Measurements from ENCODE around the gene CDK7. TPM values are rescaled to one million over a fixed set of nuclear protein-coding genes. Genes with fewer than 3 reads are reported as not detected.

CDK7 gene
- total RNA-seq, 2 experiments from 2014 or later: 23.8 to 28.4 TPM

DNA sequence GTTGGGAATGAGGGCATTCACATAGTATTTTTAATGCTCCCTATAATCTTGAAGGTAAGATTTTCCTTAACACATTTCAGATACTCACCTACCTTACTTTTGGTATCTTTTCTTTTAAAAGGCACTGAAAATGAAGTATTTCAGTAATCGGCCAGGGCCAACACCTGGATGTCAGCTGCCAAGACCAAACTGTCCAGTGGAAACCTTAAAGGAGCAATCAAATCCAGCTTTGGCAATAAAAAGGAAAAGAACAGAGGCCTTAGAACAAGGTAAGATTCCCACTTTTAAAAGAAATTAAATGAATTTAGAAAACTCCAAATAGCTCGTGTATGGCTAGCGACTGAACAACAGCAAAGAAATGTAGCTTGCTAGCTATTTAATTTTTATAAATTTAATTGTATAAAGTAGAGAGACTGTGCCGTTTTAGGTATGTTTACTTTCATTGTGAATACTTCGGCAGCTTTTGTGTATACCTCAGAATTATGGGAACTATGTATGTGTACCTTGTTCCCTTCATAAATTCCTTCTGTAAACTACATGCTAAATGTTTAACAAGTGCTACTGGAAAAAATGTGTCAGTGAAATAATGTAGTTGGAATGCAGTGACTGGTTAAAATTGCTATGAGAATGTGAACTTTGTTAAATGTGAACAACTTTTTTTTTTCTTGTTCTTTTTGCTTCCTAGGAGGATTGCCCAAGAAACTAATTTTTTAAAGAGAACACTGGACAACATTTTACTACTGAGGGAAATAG is 41.9 kb downstream of the CDK7 start:
- Mint-ChIP-seq H3K36me3 (ENCODE audit: low read depth) (peaks cover 20% of the 10 kb centered on the region), H3K4me1 (ENCODE audit: low read depth) (peaks cover 3% of the 10 kb centered on the region), H3K9me3 (no peaks in the 10 kb centered on the region), H3K27me3 (ENCODE audit: low read depth) (no peaks in the 10 kb centered on the region), H3K4me3 (no peak overlapping the region), H3K27ac (no peak overlapping the region)
- no peak for DNase-seq
- intact Hi-C loops (cut with micrococcal nuclease): no loop called here
- CTCF ChIA-PET: no interaction called here

- Mint-ChIP-seq H3K4me1 (ENCODE audit: low read depth) (no peaks in the 10 kb centered on the region), H3K27ac (no peak overlapping the region), H3K36me3 (ENCODE audit: low read depth) (peaks cover 25% of the 10 kb centered on the region), H3K4me3 (no peak overlapping the region), H3K27me3 (ENCODE audit: low read depth) (no peaks in the 10 kb centered on the region), H3K9me3 (no peaks in the 10 kb centered on the region)
- intact Hi-C loops (cut with micrococcal nuclease): no loop called here
- DNase-seq: no peak
- CTCF ChIA-PET: interaction anchor here (0.8 kb wide), 1 partner anchor 11 kb away, joined by 4 read pairs; no protein-coding TSS in a partner anchor
Measured at GRCh38 chr5:69279517-69279916, 44.8 kb downstream of the CDK7 start.

- H3K9me3 Mint-ChIP-seq: no peaks in the 10 kb centered on the region
- no peaks in the 10 kb centered on the region for H3K4me1 Mint-ChIP-seq (ENCODE audit: low read depth)
- H3K36me3 Mint-ChIP-seq (ENCODE audit: low read depth): peaks cover 32% of the 10 kb centered on the region
- intact Hi-C loops (cut with micrococcal nuclease): no loop called here
- CTCF ChIA-PET: no interaction called here
- no peaks in the 10 kb centered on the region for H3K27me3 Mint-ChIP-seq (ENCODE audit: low read depth)
- H3K4me3 Mint-ChIP-seq: no peak overlapping the region
- H3K27ac Mint-ChIP-seq: no peak overlapping the region
- no peak for DNase-seq
Measured at GRCh38 chr5:69281114-69281513, 46.4 kb downstream of the CDK7 start.

DNA sequence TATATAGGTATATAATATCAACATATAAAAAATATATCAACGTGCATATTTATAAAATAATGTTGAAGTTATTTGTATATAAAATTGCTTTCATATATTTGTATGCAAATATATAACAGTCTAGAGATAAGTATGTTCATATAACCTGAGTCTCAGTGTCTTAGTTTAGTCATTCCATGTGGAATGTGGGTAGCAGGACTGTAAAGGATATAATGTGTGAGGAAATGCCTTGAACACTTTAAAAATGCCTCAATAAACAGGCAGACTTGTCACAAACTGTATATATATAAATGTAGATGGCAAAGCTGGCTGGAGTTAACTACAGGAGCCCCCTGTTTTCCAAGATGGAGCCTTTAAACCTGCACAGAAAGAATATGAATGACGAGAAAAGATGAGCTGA is 49.5 kb downstream of the CDK7 start:
- Mint-ChIP-seq H3K9me3 (no peaks in the 10 kb centered on the region), H3K27me3 (ENCODE audit: low read depth) (no peaks in the 10 kb centered on the region), H3K36me3 (ENCODE audit: low read depth) (peaks cover 27% of the 10 kb centered on the region), H3K4me3 (no peak overlapping the region), H3K27ac (no peak overlapping the region), H3K4me1 (ENCODE audit: low read depth) (no peaks in the 10 kb centered on the region)
- intact Hi-C loops (cut with micrococcal nuclease): no loop called here
- DNase-seq: no peak
- CTCF ChIA-PET: interaction anchor here (0.6 kb wide), 1 partner anchor 23 kb away, joined by 3 read pairs; no protein-coding TSS in a partner anchor

- intact Hi-C loops (cut with micrococcal nuclease): no loop called here
- DNase-seq: no peak
- H3K27ac Mint-ChIP-seq: peak overlapping the region; percentile 7
- CTCF ChIA-PET: interaction anchor here (0.7 kb wide), 1 partner anchor 50 kb away, joined by 3 read pairs; no protein-coding TSS in a partner anchor
- peaks cover 22% of the 10 kb centered on the region for H3K36me3 Mint-ChIP-seq (ENCODE audit: low read depth)
- no peaks in the 10 kb centered on the region for H3K4me1 Mint-ChIP-seq (ENCODE audit: low read depth)
- no peaks in the 10 kb centered on the region for H3K27me3 Mint-ChIP-seq (ENCODE audit: low read depth)
- no peaks in the 10 kb centered on the region for H3K9me3 Mint-ChIP-seq
- H3K4me3 Mint-ChIP-seq: no peak overlapping the region
Measured at GRCh38 chr5:69285448-69286116, 50.9 kb downstream of the CDK7 start.

GRCh38 chr5:69288069-69288468 is 53.4 kb downstream of the CDK7 start:
- peaks cover 14% of the 10 kb centered on the region for H3K36me3 Mint-ChIP-seq (ENCODE audit: low read depth)
- DNase-seq: no peak
- CTCF ChIA-PET: no interaction called here
- intact Hi-C loops (cut with micrococcal nuclease): no loop called here
- H3K4me1 Mint-ChIP-seq (ENCODE audit: low read depth): no peaks in the 10 kb centered on the region
- no peaks in the 10 kb centered on the region for H3K9me3 Mint-ChIP-seq
- no peak overlapping the region for H3K4me3 Mint-ChIP-seq
- H3K27ac Mint-ChIP-seq: no peak overlapping the region
- H3K27me3 Mint-ChIP-seq (ENCODE audit: low read depth): no peaks in the 10 kb centered on the region

- CTCF ChIA-PET: interaction anchor here (0.6 kb wide), 1 partner anchor 65 kb away, joined by 3 read pairs; no protein-coding TSS in a partner anchor
- intact Hi-C loops (cut with micrococcal nuclease): no loop called here
- Mint-ChIP-seq H3K27me3 (ENCODE audit: low read depth) (no peaks in the 10 kb centered on the region), H3K4me1 (ENCODE audit: low read depth) (no peaks in the 10 kb centered on the region), H3K4me3 (no peak overlapping the region), H3K27ac (no peak overlapping the region), H3K9me3 (no peaks in the 10 kb centered on the region), H3K36me3 (ENCODE audit: low read depth) (peaks cover 13% of the 10 kb centered on the region)
- no peak for DNase-seq
Measured at GRCh38 chr5:69288688-69289087, 54.0 kb downstream of the CDK7 start.

DNA sequence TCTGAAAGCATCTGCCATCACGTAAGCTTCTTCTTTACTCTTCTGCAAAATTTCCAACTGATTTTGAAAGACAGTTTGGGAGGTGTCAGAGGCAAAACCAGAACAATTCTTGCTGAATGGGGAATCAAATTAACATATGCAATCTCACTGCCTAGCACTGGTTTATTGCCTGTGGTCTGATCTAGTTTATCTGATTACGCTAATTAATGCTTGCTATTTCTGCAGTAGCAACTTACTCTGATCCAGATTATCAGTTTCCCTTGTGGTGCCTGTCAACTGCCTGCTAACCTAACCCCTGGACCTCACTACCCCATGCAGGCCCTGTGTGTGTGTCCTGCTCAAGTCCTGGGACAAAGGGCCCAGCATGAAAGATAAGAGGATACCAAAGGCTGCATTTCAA is 57.6 kb downstream of the CDK7 start:
- Mint-ChIP-seq H3K4me1 (ENCODE audit: low read depth) (no peaks in the 10 kb centered on the region), H3K27me3 (ENCODE audit: low read depth) (no peaks in the 10 kb centered on the region), H3K9me3 (no peaks in the 10 kb centered on the region), H3K4me3 (no peak overlapping the region), H3K36me3 (ENCODE audit: low read depth) (peaks cover 5% of the 10 kb centered on the region), H3K27ac (no peak overlapping the region)
- intact Hi-C loops (cut with micrococcal nuclease): no loop called here
- no peak for DNase-seq
- CTCF ChIA-PET: no interaction called here

GRCh38 chr5:69293882-69294281 is 59.2 kb downstream of the CDK7 start:
- H3K4me3 Mint-ChIP-seq: no peak overlapping the region
- no peak for DNase-seq
- intact Hi-C loops (cut with micrococcal nuclease): no loop called here
- H3K27me3 Mint-ChIP-seq (ENCODE audit: low read depth): no peaks in the 10 kb centered on the region
- peaks cover 7% of the 10 kb centered on the region for H3K36me3 Mint-ChIP-seq (ENCODE audit: low read depth)
- CTCF ChIA-PET: interaction anchor here (0.5 kb wide), 1 partner anchor 38 kb away, joined by 3 read pairs; no protein-coding TSS in a partner anchor
- H3K9me3 Mint-ChIP-seq: no peaks in the 10 kb centered on the region
- H3K27ac Mint-ChIP-seq: no peak overlapping the region
- no peaks in the 10 kb centered on the region for H3K4me1 Mint-ChIP-seq (ENCODE audit: low read depth)

DNA sequence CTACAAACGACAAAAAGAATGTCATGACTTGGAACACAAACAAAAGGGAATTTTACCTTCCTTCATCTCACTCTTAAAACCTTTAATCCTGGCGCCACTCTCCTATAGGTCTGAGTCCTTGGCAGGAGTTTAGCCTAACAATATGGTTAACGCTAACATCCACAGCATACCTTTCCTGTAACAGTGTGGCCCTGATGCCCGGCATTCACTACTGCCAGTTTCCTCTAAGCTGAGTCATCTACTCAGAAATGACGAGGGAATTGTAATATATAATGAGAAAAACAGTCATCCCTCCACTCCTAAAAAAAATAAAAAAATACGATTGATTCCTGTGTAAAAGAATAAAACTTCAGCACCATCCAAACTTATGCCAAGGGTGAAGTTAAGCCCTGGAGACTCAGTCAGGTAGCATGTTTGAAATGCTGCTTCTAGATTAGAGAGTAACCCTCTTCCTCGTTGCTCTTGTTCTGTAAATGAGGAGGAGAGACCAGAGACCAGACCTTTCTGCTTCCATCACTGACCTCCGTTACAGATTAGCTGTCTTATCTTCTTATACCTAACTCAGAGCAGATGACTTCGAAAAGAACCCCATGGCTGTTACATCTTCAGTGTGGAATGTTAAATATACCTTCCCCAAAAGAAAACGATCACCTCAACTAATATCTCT is 60.5 kb downstream of the CDK7 start:
- CTCF ChIA-PET: no interaction called here
- H3K36me3 Mint-ChIP-seq (ENCODE audit: low read depth): peaks cover 12% of the 10 kb centered on the region
- no peak overlapping the region for H3K4me3 Mint-ChIP-seq
- no peaks in the 10 kb centered on the region for H3K27me3 Mint-ChIP-seq (ENCODE audit: low read depth)
- no peaks in the 10 kb centered on the region for H3K4me1 Mint-ChIP-seq (ENCODE audit: low read depth)
- no peak for DNase-seq
- no peak overlapping the region for H3K27ac Mint-ChIP-seq
- no peaks in the 10 kb centered on the region for H3K9me3 Mint-ChIP-seq
- intact Hi-C loops (cut with micrococcal nuclease): no loop called here

DNA sequence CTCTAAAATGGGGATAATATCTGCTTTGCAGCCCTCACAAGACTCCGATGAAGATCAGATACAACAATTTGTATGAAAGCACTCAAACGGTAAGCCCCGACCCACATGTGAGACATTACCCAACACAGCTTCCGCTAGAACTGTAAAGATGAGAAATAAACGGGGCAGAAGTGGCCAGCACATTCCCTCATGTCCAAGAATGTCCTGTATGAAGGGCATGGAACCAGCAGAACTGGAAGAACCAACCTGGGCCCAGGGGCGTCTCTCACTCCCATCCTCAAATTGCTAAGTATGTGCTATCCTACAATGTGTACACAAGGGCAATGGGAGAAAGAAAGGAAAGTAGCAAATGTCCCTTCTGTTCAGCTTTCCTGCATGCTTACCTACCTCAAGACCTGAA is 64.9 kb downstream of the CDK7 start:
- Mint-ChIP-seq H3K36me3 (ENCODE audit: low read depth) (peaks cover 15% of the 10 kb centered on the region), H3K27me3 (ENCODE audit: low read depth) (no peaks in the 10 kb centered on the region), H3K4me1 (ENCODE audit: low read depth) (no peaks in the 10 kb centered on the region), H3K4me3 (no peak overlapping the region), H3K9me3 (no peaks in the 10 kb centered on the region), H3K27ac (no peak overlapping the region)
- intact Hi-C loops (cut with micrococcal nuclease): no loop called here
- CTCF ChIA-PET: interaction anchor here (1.7 kb wide), 1 partner anchor 35 kb away, joined by 6 read pairs; no protein-coding TSS in a partner anchor
- DNase-seq: no peak

- no peaks in the 10 kb centered on the region for H3K4me1 Mint-ChIP-seq (ENCODE audit: low read depth)
- no peak overlapping the region for H3K4me3 Mint-ChIP-seq
- DNase-seq: no peak
- peaks cover 16% of the 10 kb centered on the region for H3K36me3 Mint-ChIP-seq (ENCODE audit: low read depth)
- no peak overlapping the region for H3K27ac Mint-ChIP-seq
- CTCF ChIA-PET: interaction anchor here (0.9 to 1.7 kb wide), 2 partner anchors 34 to 48 kb away, joined by 3 to 6 read pairs; no protein-coding TSS in a partner anchor
- no peaks in the 10 kb centered on the region for H3K9me3 Mint-ChIP-seq
- intact Hi-C loops (cut with micrococcal nuclease): no loop called here
- H3K27me3 Mint-ChIP-seq (ENCODE audit: low read depth): no peaks in the 10 kb centered on the region
Measured at GRCh38 chr5:69300537-69301203, 66.0 kb downstream of the CDK7 start.
